ENCODE results near the gene DAAM1.

- no peak for TF ChIP-seq POLR2A (IDR thresholded peaks at IDR 0.05)
- TF ChIP-seq CTCF (IDR thresholded peaks at IDR 0.05) = no peak
Observed at GRCh38 chr14:59249029-59249428, 60.6 kb downstream of the DAAM1 start.

All from thyroid gland (tissue), 4 donors.